SK-N-SH treated with all-trans-retinoic acid at 6 μM for 48 hours (cell line): ENCODE data around the gene TNS1.

Experiments used
- BACH2 ChIP-seq: fragments of 250-450 bp; sonication (Bioruptor Pico); IDR thresholded peaks from 2 replicates; pipeline ENCODE4 v1.9.0; 2021; ENCODE audit warnings: mild to moderate bottlenecking, borderline replicate concordance
- GLIS3 ChIP-seq: fragments of 250-450 bp; sonication (Bioruptor Pico); IDR thresholded peaks from 2 replicates; pipeline ENCODE4 v1.5.0; 2020; ENCODE audit warnings: mild to moderate bottlenecking, moderate library complexity
- ISL1 ChIP-seq: fragments of 250-450 bp; sonication (Bioruptor Pico); IDR thresholded peaks from 2 replicates; pipeline ENCODE4 v2.1.2; 2022; ENCODE audit warnings: mild to moderate bottlenecking, moderate library complexity
- RARB ChIP-seq: fragments of 250-450 bp; sonication (Bioruptor Pico); IDR thresholded peaks from 2 replicates; pipeline ENCODE4 v1.8.0; 2021; ENCODE audit warnings: mild to moderate bottlenecking, moderate library complexity
- TCF4 ChIP-seq: fragments of 250-450 bp; sonication (Bioruptor Pico); IDR thresholded peaks from 2 replicates; pipeline ENCODE4 v1.8.0; 2021; ENCODE audit warnings: mild to moderate bottlenecking, moderate library complexity, borderline replicate concordance
- ZFP3 ChIP-seq: fragments of 250-450 bp; sonication (Bioruptor Pico); IDR thresholded peaks from 2 replicates; pipeline ENCODE4 v1.5.0; 2020; ENCODE audit warnings: mild to moderate bottlenecking, moderate library complexity
- ZNF70 ChIP-seq: fragments of 450-650 bp; formaldehyde crosslinking; IDR thresholded peaks from 2 replicates; pipeline ENCODE4 v1.5.0; 2020; ENCODE audit warnings: mild to moderate bottlenecking, moderate library complexity
- ZNF8 ChIP-seq: fragments of 450-650 bp; formaldehyde crosslinking; IDR thresholded peaks from 2 replicates; pipeline ENCODE4 v1.5.0; 2020; ENCODE audit warnings: mild to moderate bottlenecking, moderate library complexity
- TF ChIP-seq, protein P1 (sequence below): fragments of 250-450 bp; sonication (Bioruptor Pico); IDR thresholded peaks from 2 replicates; pipeline ENCODE4 v1.8.0; 2020; ENCODE audit warnings: mild to moderate bottlenecking, moderate library complexity, borderline replicate concordance
- TF ChIP-seq, protein P2 (sequence below): fragments of 250-450 bp; sonication (Bioruptor Pico); IDR thresholded peaks from 2 replicates; pipeline ENCODE4 v1.5.1; 2021; ENCODE audit warnings: mild to moderate bottlenecking, moderate library complexity

DNA sequence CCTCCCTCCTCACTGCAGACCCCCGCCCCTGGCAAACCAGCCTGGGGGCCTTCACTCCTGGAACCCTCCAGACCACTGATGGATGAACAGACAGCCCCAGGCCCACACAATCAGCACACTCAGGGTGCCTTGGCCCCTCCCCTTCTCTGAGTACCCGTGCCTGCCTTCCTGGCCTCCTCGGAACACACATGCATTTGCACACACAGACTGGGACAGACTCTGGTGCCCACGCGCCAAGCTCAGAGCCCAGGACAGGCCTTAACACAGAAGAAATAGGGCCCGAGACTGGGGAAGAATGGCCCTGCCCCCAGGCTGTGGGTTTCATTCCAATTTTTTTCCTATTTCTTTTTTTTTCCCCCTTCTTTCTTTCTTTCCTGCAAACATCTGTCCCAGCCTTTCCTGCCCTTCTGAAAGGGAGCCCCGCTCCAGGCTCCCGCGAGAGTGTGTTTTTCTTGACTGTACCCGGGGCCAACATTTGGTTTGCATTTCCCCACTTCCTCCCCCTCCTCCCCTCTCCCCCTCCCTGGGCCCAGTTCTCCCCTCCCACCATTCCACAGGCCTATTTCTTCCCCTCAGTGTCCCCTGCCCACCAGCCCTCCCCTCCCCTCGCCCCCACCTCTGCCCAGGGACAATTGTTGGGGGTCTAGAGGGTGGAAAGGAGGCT lies 618 bp upstream of the TNS1 start:
- no peak for TF ChIP-seq ZFP3 (CRISPR knock-in tag)
- TF ChIP-seq, protein P1, sequence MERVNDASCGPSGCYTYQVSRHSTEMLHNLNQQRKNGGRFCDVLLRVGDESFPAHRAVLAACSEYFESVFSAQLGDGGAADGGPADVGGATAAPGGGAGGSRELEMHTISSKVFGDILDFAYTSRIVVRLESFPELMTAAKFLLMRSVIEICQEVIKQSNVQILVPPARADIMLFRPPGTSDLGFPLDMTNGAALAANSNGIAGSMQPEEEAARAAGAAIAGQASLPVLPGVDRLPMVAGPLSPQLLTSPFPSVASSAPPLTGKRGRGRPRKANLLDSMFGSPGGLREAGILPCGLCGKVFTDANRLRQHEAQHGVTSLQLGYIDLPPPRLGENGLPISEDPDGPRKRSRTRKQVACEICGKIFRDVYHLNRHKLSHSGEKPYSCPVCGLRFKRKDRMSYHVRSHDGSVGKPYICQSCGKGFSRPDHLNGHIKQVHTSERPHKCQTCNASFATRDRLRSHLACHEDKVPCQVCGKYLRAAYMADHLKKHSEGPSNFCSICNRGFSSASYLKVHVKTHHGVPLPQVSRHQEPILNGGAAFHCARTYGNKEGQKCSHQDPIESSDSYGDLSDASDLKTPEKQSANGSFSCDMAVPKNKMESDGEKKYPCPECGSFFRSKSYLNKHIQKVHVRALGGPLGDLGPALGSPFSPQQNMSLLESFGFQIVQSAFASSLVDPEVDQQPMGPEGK = no peak
- TF ChIP-seq GLIS3 (CRISPR knock-in tag) = no peak
- no peak for TF ChIP-seq TCF4 (CRISPR knock-in tag)
- TF ChIP-seq ZNF8 (CRISPR knock-in tag) = no peak
- no peak for TF ChIP-seq ISL1 (CRISPR knock-in tag)
- TF ChIP-seq ZNF70 (CRISPR knock-in tag) = no peak
- TF ChIP-seq, protein P2, sequence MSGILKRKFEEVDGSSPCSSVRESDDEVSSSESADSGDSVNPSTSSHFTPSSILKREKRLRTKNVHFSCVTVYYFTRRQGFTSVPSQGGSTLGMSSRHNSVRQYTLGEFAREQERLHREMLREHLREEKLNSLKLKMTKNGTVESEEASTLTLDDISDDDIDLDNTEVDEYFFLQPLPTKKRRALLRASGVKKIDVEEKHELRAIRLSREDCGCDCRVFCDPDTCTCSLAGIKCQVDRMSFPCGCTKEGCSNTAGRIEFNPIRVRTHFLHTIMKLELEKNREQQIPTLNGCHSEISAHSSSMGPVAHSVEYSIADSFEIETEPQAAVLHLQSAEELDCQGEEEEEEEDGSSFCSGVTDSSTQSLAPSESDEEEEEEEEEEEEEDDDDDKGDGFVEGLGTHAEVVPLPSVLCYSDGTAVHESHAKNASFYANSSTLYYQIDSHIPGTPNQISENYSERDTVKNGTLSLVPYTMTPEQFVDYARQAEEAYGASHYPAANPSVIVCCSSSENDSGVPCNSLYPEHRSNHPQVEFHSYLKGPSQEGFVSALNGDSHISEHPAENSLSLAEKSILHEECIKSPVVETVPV (CRISPR knock-in tag) = no peak
- no peak for TF ChIP-seq BACH2 (CRISPR knock-in tag)
- no peak for TF ChIP-seq RARB
